A549 treated with CpdA at 1 μM for 4 hours (cell line): Measurements from ENCODE around the gene FALEC. TPM values are rescaled to one million over a fixed set of nuclear protein-coding genes. Genes with fewer than 3 reads are reported as not detected.

Source experiments
- total RNA-seq: library from RNA; stranded (reverse); fragments of 200-300 nt; extraction: Qiagen RNA extraction; gene quantifications from 5 replicates; pipeline ENCODE4 v1.2.3, GENCODE V29; 2022; ENCODE audit warnings: low read depth

The FALEC gene
- 0.18 to 0.39 TPM in 2 of 5 replicates, not detected in the others for total RNA-seq

DNA sequence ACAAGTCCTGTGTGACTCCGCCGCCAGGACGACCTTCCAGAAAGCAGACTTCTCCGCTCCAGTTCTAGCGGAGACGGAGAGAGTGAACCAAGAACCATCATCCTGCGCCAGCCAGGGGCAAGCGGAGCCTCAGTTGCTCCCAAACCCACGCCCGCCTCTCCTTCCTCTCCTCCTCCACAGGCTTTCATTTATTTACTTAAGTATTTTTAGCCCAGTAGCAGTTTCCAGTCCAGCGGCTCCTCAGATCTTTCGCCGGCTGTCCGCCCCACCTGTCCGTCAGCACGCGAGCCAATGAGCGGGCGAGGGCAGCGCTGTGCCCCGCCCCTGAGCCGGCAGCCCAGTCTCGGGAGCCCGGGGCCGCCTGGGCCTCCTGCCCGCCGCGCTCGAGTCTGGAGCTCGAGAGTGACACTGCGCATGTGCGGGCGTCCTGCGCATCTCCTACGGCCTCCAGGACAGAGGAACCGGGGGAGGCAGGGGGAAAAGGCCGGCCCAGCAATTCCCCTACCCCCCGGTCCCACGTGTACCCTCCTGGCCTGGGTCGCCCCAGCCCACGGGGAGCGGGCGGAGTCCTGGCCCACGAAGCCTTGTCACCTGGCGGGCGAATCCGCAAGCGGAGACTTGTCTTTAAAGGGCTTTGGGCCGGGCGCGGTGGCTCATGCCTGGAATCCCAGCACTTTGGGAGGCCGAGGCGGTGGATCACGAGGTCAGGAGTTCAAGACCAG lies at the start of gene FALEC:
Gene FALEC (plus strand): TSS at position 425 of the 722 bp plus-strand sequence.

GRCh38 chr1:150486966-150487762 lies 28.4 kb upstream of the FALEC start, which contains the start of gene TARS2:
Gene TARS2, plus strand, starts transcription at chr1:150487419. Its CDS starts 32 bp downstream, at chr1:150487451.

DNA sequence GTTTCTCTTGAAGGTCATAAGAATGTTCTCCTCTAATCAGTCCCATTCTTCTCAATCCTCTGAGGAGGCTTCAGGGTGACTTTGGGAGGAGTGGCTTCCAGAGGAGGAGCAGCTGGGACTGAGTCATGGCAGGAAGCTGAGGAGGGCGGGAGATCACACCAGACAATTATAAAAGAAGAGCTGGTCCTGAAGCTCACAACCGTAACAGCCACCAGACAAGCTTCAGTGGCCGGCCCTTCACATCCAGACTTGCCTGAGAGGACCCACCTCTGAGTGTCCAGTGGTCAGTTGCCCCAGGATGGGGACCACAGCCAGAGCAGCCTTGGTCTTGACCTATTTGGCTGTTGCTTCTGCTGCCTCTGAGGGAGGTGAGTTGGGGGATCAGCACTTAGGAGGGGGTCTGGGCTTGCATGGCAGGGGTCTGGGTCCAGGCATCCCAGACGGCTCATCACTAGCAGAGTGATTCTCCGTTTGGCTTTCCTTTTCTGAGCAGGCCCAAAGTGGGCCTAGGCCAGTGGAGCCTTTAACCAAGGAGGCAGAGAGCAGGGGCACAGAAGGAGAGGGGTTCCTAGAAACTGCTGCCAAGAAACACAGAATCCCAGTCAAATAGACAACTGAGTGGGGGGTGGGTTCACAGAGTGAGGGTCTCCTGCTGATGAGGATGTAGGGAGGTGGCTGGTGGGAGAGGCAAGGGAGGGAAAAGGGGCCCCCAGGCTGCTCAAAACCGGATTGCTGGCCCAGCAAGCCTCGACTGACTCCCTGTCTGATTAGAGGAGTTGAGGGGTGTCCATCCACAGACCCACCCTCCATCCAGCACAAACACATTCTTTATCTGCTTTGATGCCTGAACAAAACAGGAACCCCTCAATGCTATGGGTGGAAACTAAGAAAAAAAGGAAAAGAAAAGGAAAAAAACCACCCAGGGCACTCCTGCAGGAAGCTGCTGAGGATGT lies 7.4 kb upstream of the FALEC start, which contains the start of gene ECM1:
Gene ECM1 (plus strand): TSS at position 198 of the 953 bp plus-strand sequence. CDS start 101 bp downstream, at position 299.

DNA sequence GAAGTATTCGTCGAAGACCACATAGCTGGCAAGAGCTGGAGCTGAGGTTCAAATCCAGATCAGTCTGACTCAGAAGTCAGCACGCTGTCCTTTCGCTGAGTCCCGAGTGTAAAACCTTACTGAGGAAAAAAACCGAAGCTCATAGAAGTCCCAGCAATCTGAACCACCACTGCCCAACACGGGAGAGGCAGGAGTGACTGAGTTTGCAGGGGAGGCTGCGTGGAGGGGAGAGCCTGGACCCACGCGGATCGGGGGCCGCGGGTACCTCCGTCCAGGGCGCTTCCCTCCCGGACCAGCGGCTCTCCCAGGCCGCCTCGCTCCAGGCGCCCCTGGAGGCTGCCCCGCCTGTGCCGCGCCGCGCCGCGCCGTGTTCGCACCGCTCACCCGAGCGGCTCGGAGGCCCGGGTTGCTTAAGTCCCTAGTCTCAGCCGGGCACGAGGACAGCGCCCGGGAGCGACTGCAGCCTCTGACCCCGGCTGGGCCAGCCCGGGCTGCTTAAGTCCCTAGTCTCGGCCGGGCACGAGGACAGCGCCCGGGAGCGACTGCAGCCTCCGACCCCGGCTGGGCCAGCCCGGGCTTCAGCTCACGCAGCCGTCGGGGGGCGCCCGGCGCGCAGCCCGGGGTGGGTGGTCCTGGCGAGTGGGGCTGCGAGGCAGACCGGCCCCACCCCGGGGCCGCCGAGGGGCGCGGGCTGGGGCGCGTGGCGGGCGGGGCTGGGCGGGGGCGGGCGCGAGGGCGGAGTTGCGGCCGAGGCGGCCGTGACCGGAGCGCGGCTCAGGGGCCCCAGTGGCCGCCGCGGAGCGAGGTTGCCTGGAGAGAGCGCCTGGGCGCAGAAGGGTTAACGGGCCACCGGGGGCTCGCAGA lies 33.3 kb downstream of the FALEC start, which contains the start of gene ADAMTSL4:
Gene ADAMTSL4 (plus strand): TSS at position 777 of the 864 bp plus-strand sequence. CDS start 2,881 bp downstream, outside the sequence.

GRCh38 chr1:150579110-150579944 lies 63.8 kb downstream of the FALEC start, which contains the start of gene MCL1:
Gene MCL1, minus strand, starts transcription at chr1:150579610. Its CDS starts 80 bp downstream, at chr1:150579530.

Other genes starting within 250 kb of the FALEC start
- gene APH1A, start 246.7 kb upstream of the FALEC start, total RNA-seq = 119 to 140 TPM (median 133 TPM) in 5 replicates
- 0.11 to 0.32 TPM (median 0.18 TPM) in 4 of 5 replicates, not detected in the other for gene C1orf54, start 243.0 kb upstream of the FALEC start, total RNA-seq
- 0.33 to 0.78 TPM (median 0.40 TPM) in 5 replicates for gene CIART, start 233.2 kb upstream of the FALEC start, total RNA-seq
- 78.8 to 85.8 TPM (median 83.1 TPM) in 5 replicates for gene MRPS21, start 221.9 kb upstream of the FALEC start, total RNA-seq
- gene PRPF3, start 194.2 kb upstream of the FALEC start, total RNA-seq = 55.2 to 63.8 TPM (median 58.6 TPM) in 5 replicates
- gene RPRD2, start 151.6 kb upstream of the FALEC start, total RNA-seq = 14.8 to 16.4 TPM (median 15.0 TPM) in 5 replicates
- 19.4 to 25.9 TPM (median 22.6 TPM) in 5 replicates for gene TARS2, start 28.3 kb upstream of the FALEC start, total RNA-seq
- 1.8 to 2.6 TPM (median 2.2 TPM) in 5 replicates for gene ECM1, start 7.6 kb upstream of the FALEC start, total RNA-seq
- 2.2 to 3.3 TPM (median 3.0 TPM) in 5 replicates for gene ADAMTSL4, start 33.7 kb downstream of the FALEC start, total RNA-seq
- gene MCL1, start 63.9 kb downstream of the FALEC start, total RNA-seq = 124 to 148 TPM (median 141 TPM) in 5 replicates
- gene ENSA, start 113.9 kb downstream of the FALEC start, total RNA-seq = 114 to 145 TPM (median 130 TPM) in 5 replicates
- gene GOLPH3L, start 181.4 kb downstream of the FALEC start, total RNA-seq = 15.1 to 21.1 TPM (median 17.1 TPM) in 5 replicates
- gene HORMAD1, start 205.1 kb downstream of the FALEC start, total RNA-seq = 6.4 to 10.5 TPM (median 7.1 TPM) in 5 replicates